ENCODE results near the gene LHFPL4.
"Not testable (repeated sequence)": the region's sequence is repeated elsewhere in the genome, so short reads cannot be mapped to it uniquely, and the experiment has no call there.

LHFPL4 gene

DNA sequence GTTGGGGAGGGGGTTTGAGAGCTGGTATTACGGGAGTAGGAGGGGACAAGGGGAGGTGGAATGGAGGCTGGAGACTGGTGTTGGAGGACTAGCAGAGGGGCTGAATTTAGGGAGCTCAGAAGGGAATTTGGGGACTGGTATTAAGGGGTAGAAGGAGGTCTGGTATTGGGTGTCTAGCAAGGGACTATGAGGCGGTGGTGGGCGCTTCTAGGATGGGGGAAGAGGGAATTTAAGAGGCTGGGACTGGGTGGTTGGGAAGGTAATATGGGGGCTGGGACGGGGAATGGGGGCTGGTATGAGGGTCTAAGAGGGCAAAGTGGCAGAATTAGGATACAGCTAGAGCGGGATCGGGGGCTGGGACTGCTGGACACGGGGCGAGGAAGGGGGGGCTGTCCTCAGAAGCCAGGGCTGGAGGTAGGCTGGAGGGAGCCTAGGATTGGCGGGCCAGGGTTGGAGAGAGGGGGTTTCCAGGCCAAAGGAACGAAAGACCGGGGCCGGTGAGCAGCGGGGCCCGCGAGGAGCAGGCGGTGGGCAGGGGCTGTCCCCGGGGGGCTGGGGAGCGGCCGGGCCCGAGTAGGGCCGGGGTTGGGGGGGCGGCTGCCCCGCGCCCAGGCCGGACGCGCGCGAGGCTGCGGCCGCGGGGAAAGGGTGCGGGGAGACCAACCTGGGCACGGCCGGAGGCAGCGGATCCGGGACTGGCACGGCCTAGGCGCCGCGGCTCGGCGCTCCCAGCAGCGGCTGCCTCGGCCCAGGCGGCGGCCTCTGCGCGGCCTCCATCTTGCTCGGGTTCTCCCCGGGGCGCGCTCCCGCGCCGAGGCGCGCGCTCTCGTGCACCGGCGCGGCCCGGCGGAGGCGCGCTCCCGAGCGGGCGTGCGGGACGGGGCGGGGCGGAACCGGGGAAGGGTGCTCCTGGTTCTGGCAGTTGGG lies at the start of gene LHFPL4:
Gene LHFPL4, minus strand, starts transcription at position 802 of the 927 bp plus-strand sequence. CDS start 1,143 bp downstream, outside the sequence.
- Mint-ChIP-seq H3K4me3 (no peak within 1 kb of the TSS), H3K9me3 (no peaks in the 10 kb centered on the region), H3K27me3 (peaks cover 68% of the 10 kb centered on the region), H3K36me3 (ENCODE audit: low read depth) (no peaks in the 10 kb centered on the region), H3K27ac (no peak within 1 kb of the TSS), H3K4me1 (ENCODE audit: low read depth) (peaks cover 10% of the 10 kb centered on the region)
- intact Hi-C loops (cut with micrococcal nuclease) = no loop called here

GRCh38 chr3:9602620-9603019 lies 49.0 kb upstream of the LHFPL4 start:
- no peaks in the 10 kb centered on the region for H3K4me1 Mint-ChIP-seq (ENCODE audit: low read depth)
- H3K9me3 Mint-ChIP-seq = peaks cover 19% of the 10 kb centered on the region
- no peaks in the 10 kb centered on the region for H3K36me3 Mint-ChIP-seq (ENCODE audit: low read depth)
- H3K4me3 Mint-ChIP-seq = no peak overlapping the region
- H3K27ac Mint-ChIP-seq = no peak overlapping the region
- intact Hi-C loops (cut with micrococcal nuclease) = no loop called here
- peaks cover 50% of the 10 kb centered on the region for H3K27me3 Mint-ChIP-seq

DNA sequence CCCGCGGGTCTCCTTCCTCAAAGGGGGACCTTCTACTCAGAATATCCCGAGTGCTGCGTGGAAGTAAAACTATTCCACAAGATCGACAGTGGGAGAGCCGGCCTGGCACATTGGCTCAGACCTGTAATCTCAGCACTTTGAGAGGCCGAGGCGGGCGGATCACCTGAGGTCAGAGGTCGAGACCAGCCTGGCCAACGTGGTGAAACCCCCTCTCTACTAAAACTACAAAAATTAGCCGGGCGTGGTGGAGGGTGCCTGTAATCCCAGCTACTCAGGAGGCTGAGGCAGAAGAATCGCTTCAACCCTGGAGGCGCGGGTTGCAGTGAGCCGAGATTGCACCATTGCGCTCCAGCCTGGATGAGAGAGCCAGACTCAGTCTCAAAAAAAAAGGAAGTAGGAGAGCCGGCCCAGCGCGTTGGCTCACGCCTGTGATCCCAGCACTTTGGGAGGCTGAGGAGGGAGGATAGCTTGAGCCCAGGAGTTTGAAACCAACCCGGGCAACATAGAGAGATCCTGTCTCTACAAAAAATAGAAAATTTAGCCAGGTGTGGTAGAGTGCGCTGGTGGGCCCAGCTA lies 47.5 kb upstream of the LHFPL4 start:
- Mint-ChIP-seq H3K9me3 (peaks cover 14% of the 10 kb centered on the region), H3K27me3 (peaks cover 56% of the 10 kb centered on the region)
- H3K36me3 Mint-ChIP-seq (ENCODE audit: low read depth); H3K4me3 Mint-ChIP-seq; H3K4me1 Mint-ChIP-seq (ENCODE audit: low read depth); intact Hi-C loops (cut with micrococcal nuclease); H3K27ac Mint-ChIP-seq: not testable (repeated sequence)

DNA sequence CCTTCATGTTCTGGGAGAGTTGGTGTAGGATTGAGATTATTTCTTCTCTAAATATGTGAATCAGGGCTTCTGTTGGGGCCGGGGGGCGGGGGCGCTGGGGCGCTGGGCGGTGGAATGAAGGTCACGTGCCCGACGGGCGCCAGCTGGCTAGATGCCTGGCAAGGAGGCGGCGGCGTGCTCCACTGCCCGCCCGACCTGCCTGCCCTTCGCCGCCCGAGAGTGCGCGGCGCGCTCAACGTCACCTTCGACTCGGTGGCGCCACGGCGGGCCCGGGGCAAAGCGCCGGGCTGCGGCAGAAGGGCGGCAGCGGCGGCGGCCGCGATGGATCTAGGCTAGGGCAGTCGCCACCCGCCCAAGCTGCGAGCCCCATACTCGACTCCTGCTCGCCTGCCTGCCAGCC lies 47.0 kb upstream of the LHFPL4 start:
- no peaks in the 10 kb centered on the region for H3K4me1 Mint-ChIP-seq (ENCODE audit: low read depth)
- peak overlapping the region; percentile 4 for H3K4me3 Mint-ChIP-seq
- H3K27ac Mint-ChIP-seq = no peak overlapping the region
- peaks cover 57% of the 10 kb centered on the region for H3K27me3 Mint-ChIP-seq
- H3K9me3 Mint-ChIP-seq = peaks cover 9% of the 10 kb centered on the region
- intact Hi-C loops (cut with micrococcal nuclease) = no loop called here
- H3K36me3 Mint-ChIP-seq (ENCODE audit: low read depth) = no peaks in the 10 kb centered on the region

- intact Hi-C loops (cut with micrococcal nuclease) = no loop called here
- Mint-ChIP-seq H3K9me3 (no peaks in the 10 kb centered on the region), H3K36me3 (ENCODE audit: low read depth) (no peaks in the 10 kb centered on the region), H3K27me3 (peaks cover 60% of the 10 kb centered on the region), H3K4me3 (no peak overlapping the region), H3K27ac (no peak overlapping the region), H3K4me1 (ENCODE audit: low read depth) (no peaks in the 10 kb centered on the region)
Measured at GRCh38 chr3:9598783-9599387, 45.3 kb upstream of the LHFPL4 start.

- intact Hi-C loops (cut with micrococcal nuclease) = no loop called here
- Mint-ChIP-seq H3K36me3 (ENCODE audit: low read depth) (no peaks in the 10 kb centered on the region), H3K4me3 (no peak overlapping the region), H3K27me3 (peaks cover 55% of the 10 kb centered on the region), H3K27ac (no peak overlapping the region), H3K4me1 (ENCODE audit: low read depth) (peaks cover under 1% of the 10 kb centered on the region), H3K9me3 (no peaks in the 10 kb centered on the region)
Measured at GRCh38 chr3:9595877-9596276, 42.3 kb upstream of the LHFPL4 start.

DNA sequence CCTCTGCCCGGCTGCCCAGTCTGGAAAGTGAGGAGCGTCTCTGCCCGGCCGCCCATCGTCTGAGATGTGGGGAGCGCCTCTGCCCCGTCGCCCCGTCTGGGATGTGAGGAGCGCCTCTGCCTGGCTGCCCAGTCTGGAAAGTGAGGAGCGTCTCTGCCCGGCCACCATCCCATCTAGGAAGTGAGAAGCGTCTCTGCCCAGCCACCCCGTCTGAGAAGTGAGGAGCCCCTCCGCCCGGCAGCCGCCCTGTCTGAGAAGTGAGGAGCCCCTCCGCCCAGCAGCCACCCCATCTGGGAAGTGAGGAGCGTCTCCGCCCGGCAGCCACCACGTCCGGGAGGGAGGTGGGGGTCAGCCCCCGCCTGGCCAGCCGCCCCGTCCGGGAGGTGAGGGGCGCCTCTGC lies 38.2 kb upstream of the LHFPL4 start:
- H3K4me3 Mint-ChIP-seq; H3K27ac Mint-ChIP-seq; H3K36me3 Mint-ChIP-seq (ENCODE audit: low read depth); intact Hi-C loops (cut with micrococcal nuclease); H3K9me3 Mint-ChIP-seq; H3K4me1 Mint-ChIP-seq (ENCODE audit: low read depth): not testable (repeated sequence)
- H3K27me3 Mint-ChIP-seq = peaks cover 24% of the 10 kb centered on the region

GRCh38 chr3:9590282-9590791 lies 36.7 kb upstream of the LHFPL4 start:
- Mint-ChIP-seq H3K9me3 (no peaks in the 10 kb centered on the region), H3K4me1 (ENCODE audit: low read depth) (peaks cover 10% of the 10 kb centered on the region), H3K27ac (peak overlapping the region; percentile 68), H3K36me3 (ENCODE audit: low read depth) (no peaks in the 10 kb centered on the region), H3K4me3 (peak overlapping the region; percentile 37), H3K27me3 (peaks cover 24% of the 10 kb centered on the region)
- intact Hi-C loops (cut with micrococcal nuclease) = no loop called here

- no peak overlapping the region for H3K4me3 Mint-ChIP-seq
- peaks cover 9% of the 10 kb centered on the region for H3K9me3 Mint-ChIP-seq
- H3K27ac Mint-ChIP-seq = no peak overlapping the region
- H3K27me3 Mint-ChIP-seq = peaks cover 7% of the 10 kb centered on the region
- no peaks in the 10 kb centered on the region for H3K4me1 Mint-ChIP-seq (ENCODE audit: low read depth)
- intact Hi-C loops (cut with micrococcal nuclease) = no loop called here
- no peaks in the 10 kb centered on the region for H3K36me3 Mint-ChIP-seq (ENCODE audit: low read depth)
Measured at GRCh38 chr3:9583792-9584191, 30.2 kb upstream of the LHFPL4 start.

DNA sequence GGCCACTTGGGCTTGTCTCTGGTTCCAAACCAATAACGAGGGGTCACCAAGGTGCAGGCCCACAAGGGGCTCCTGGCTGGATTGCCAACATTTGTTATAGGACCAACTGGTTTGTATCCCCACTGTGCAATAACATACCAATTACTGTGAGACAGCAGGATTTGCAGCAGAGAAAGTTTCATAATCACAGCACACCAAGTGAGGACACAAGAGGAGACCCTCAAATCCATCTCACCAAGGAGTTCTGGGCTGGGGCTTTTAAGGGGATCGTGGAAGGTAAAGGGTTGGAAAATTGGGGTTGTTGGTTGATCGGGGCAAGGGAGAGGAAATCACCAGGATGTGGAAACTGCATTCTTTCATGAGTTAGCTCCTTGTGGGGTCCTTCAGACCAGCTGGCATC lies 29.7 kb upstream of the LHFPL4 start:
- H3K4me3 Mint-ChIP-seq = no peak overlapping the region
- H3K27ac Mint-ChIP-seq = no peak overlapping the region
- H3K9me3 Mint-ChIP-seq = peaks cover 9% of the 10 kb centered on the region
- no peaks in the 10 kb centered on the region for H3K36me3 Mint-ChIP-seq (ENCODE audit: low read depth)
- intact Hi-C loops (cut with micrococcal nuclease) = no loop called here
- H3K27me3 Mint-ChIP-seq = peaks cover 7% of the 10 kb centered on the region
- no peaks in the 10 kb centered on the region for H3K4me1 Mint-ChIP-seq (ENCODE audit: low read depth)

DNA sequence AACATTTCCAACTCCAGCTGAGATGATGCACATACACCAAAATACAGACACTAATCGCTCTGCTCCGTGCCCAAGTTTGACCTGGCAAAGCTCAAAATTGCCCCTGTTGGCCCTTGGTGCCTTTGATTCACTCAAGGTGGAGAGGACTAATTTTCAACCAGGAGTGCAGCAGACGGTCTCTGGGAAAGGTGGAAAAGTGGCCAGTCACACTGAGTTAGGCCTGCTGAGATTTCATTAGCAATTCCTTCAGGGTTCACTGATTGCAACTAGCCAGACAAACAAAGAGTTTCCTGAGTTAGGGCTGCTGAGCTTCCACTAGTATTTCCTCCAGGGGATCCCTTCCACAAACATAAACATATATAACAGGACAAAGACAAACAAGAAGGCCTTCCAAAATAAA lies 28.7 kb upstream of the LHFPL4 start:
- Mint-ChIP-seq H3K9me3 (peaks cover 9% of the 10 kb centered on the region), H3K4me1 (ENCODE audit: low read depth) (no peaks in the 10 kb centered on the region), H3K27ac (no peak overlapping the region), H3K27me3 (peaks cover 7% of the 10 kb centered on the region), H3K36me3 (ENCODE audit: low read depth) (no peaks in the 10 kb centered on the region), H3K4me3 (no peak overlapping the region)
- intact Hi-C loops (cut with micrococcal nuclease) = no loop called here

DNA sequence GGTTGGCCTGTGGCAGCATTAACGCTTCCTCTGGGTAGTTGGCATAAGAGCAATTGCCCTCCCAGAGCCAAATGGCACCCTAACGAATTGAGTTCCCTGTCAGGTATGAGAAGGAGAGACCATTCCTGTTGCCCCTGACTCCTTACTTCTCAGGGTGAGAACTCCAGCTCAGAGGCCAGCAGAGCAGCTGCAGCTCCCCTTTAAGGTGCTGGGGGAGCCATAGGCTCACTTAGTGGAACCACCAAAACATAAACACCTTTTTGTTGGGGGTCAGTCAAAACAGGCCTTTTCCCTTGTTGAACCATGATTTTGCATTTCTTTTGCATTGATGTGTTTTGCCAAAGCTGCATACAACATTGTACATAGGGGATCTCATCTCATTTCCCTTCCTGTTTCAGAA lies 28.1 kb upstream of the LHFPL4 start:
- intact Hi-C loops (cut with micrococcal nuclease) = no loop called here
- no peaks in the 10 kb centered on the region for H3K36me3 Mint-ChIP-seq (ENCODE audit: low read depth)
- H3K27ac Mint-ChIP-seq = no peak overlapping the region
- H3K9me3 Mint-ChIP-seq = peaks cover 9% of the 10 kb centered on the region
- no peaks in the 10 kb centered on the region for H3K4me1 Mint-ChIP-seq (ENCODE audit: low read depth)
- H3K27me3 Mint-ChIP-seq = peaks cover 6% of the 10 kb centered on the region
- H3K4me3 Mint-ChIP-seq = no peak overlapping the region

GRCh38 chr3:9569054-9569453 lies 15.4 kb upstream of the LHFPL4 start:
- H3K27me3 Mint-ChIP-seq = peaks cover 9% of the 10 kb centered on the region
- no peaks in the 10 kb centered on the region for H3K36me3 Mint-ChIP-seq (ENCODE audit: low read depth)
- no peak overlapping the region for H3K4me3 Mint-ChIP-seq
- no peaks in the 10 kb centered on the region for H3K4me1 Mint-ChIP-seq (ENCODE audit: low read depth)
- H3K9me3 Mint-ChIP-seq = peaks cover 8% of the 10 kb centered on the region
- no peak overlapping the region for H3K27ac Mint-ChIP-seq
- intact Hi-C loops (cut with micrococcal nuclease) = no loop called here

GRCh38 chr3:9565316-9565715 lies 11.7 kb upstream of the LHFPL4 start:
- Mint-ChIP-seq H3K4me1 (ENCODE audit: low read depth) (no peaks in the 10 kb centered on the region), H3K9me3 (peaks cover 8% of the 10 kb centered on the region), H3K27ac (no peak overlapping the region), H3K27me3 (peaks cover 4% of the 10 kb centered on the region), H3K4me3 (no peak overlapping the region), H3K36me3 (ENCODE audit: low read depth) (no peaks in the 10 kb centered on the region)
- intact Hi-C loops (cut with micrococcal nuclease) = no loop called here

Measured in dendritic cell treated with granulocyte-macrophage colony-stimulating factor and Interleukin-4, amounts not matched to agents 40 ng/mL and 50 ng/mL, for 4 days (primary cell).